HCT116 (cell line): Measurements from ENCODE around the gene EYA2. TPM values are rescaled to one million over a fixed set of nuclear protein-coding genes. Genes with fewer than 3 reads are reported as not detected.

Experiments
- ATAC-seq: fragments of 200-7000 bp; cut with Tn5 transposase; 2 replicates; pipeline ENCODE4 v1.9.1; 2020; ENCODE audit warnings: mild to moderate bottlenecking, moderate library complexity
- BruUV-seq: library from RNA; stranded (reverse); fragments of 400-500 nt; replicated peaks from 2 replicates; lab custom pipeline; 2021; lab: Mats Ljungman, UMichigan
- CTCF ChIA-PET: fragments of 300-600 bp; sonication (Branson Sonifier 250); formaldehyde crosslinking; loops from one replicate; lab custom pipeline; 2021; ENCODE audit warnings: antibody characterized with exemption; lab: Charles Lee
- POLR2A ChIA-PET: fragments of 300-600, 350-600 bp; sonication (Branson Sonifier 250); formaldehyde crosslinking; loops from one replicate; lab custom pipeline; 2021; ENCODE audit warnings: antibody characterized with exemption; lab: Charles Lee
- RAD21 ChIA-PET, 2 experiments: fragments of 300-600 bp; sonication (Branson Sonifier 250); formaldehyde crosslinking; loops; one replicate each; lab custom pipeline; 2023; ENCODE audit warnings: low total read pairs in 2 of 2; ENCODE audit not compliant: uncharacterized antibody in 2 of 2, unreplicated experiment in 2 of 2, low non-redundant PET in 1 of 2; lab: Charles Lee
- DNase-seq: peaks from one replicate; pipeline ENCODE4 v3.0.0-alpha.2; 2010; ENCODE audit warnings: low read depth, low spot score
- H2AFZ ChIP-seq: fragments of 200-600 bp; shearing (Covaris generic), sonication (generic); 2 replicates; pipeline ENCODE4 v1.6.1; 2017; ENCODE audit warnings: low read depth, mixed run types, mixed read lengths, antibody characterized with exemption, low read length; ENCODE audit not compliant: poor library complexity, severe bottlenecking
- H3K27ac ChIP-seq: 2 replicates; pipeline ENCODE4 v1.5.1; 2012; ENCODE audit warnings: low read depth, low read length
- H3K27me3 ChIP-seq: fragments of 200-600 bp; sonication (generic); 2 replicates; pipeline ENCODE4 v1.6.1; 2016; ENCODE audit warnings: mixed run types, low read length, mixed read lengths; ENCODE audit not compliant: insufficient read depth
- H3K36me3 ChIP-seq, 2 experiments: fragments of 200-500 bp in 1 of 2; fragments of 200-600 bp in 1 of 2; sonication (Bioruptor generic) in 1 of 2; sonication (generic) in 1 of 2; 2 replicates each; pipeline versions ENCODE4 v1.5.1 to v1.6.1; 2014 to 2016; ENCODE audit warnings: low read length in 2 of 2, inconsistent platforms in 1 of 2, mixed read lengths in 1 of 2, mixed run types in 1 of 2; ENCODE audit not compliant: insufficient read depth in 2 of 2, control insufficient read depth in 1 of 2
- H3K4me1 ChIP-seq, 2 experiments: fragments of 200-600 bp in 1 of 2; sonication (generic) in 1 of 2; 2 replicates each; pipeline versions ENCODE4 v1.5.1 to v1.6.1; 2012 to 2017; ENCODE audit warnings: low read length in 2 of 2, inconsistent platforms in 1 of 2, mild to moderate bottlenecking in 1 of 2, mixed read lengths in 1 of 2, mixed run types in 1 of 2, moderate library complexity in 1 of 2; ENCODE audit not compliant: insufficient read depth in 2 of 2, control insufficient read depth in 1 of 2
- H3K4me2 ChIP-seq: fragments of 200-600 bp; sonication (generic); 2 replicates; pipeline ENCODE4 v1.6.1; 2017; ENCODE audit warnings: mixed run types, low read length, mixed read lengths
- H3K4me3 ChIP-seq, 2 experiments: fragments of 200-600 bp in 1 of 2; sonication (generic) in 1 of 2; replicated peaks in 1 of 2; 2 replicates each; pipeline ENCODE4 v1.5.1; 2011 to 2016; ENCODE audit warnings: low read length in 2 of 2, control low read depth in 1 of 2, low read depth in 1 of 2, mild to moderate bottlenecking in 1 of 2, mixed read lengths in 1 of 2, mixed run types in 1 of 2
- H3K79me2 ChIP-seq: fragments of 200-600 bp; sonication (generic); 2 replicates; pipeline ENCODE4 v1.6.1; 2017; ENCODE audit warnings: mild to moderate bottlenecking, mixed run types, low read length, moderate library complexity, mixed read lengths; ENCODE audit not compliant: insufficient read depth
- H3K9ac ChIP-seq: fragments of 200-600 bp; sonication (generic); 2 replicates; pipeline ENCODE4 v1.6.1; 2016; ENCODE audit warnings: low read length, mixed read lengths
- H3K9me2 ChIP-seq: fragments of 200-600 bp; sonication (generic), shearing (Covaris generic); 2 replicates; pipeline ENCODE4 v1.6.1; 2017; ENCODE audit warnings: mixed run types, mild to moderate bottlenecking, moderate library complexity; ENCODE audit not compliant: insufficient read depth
- H3K9me3 ChIP-seq, 2 experiments: fragments of 200-500 bp in 1 of 2; fragments of 200-600 bp in 1 of 2; sonication (Bioruptor generic) in 1 of 2; sonication (generic) in 1 of 2; 2 replicates each; pipeline ENCODE4 v1.6.1; 2014 to 2017; ENCODE audit warnings: low read length in 2 of 2, mixed read lengths in 2 of 2, inconsistent platforms in 1 of 2, low read depth in 1 of 2, mild to moderate bottlenecking in 1 of 2, mixed run types in 1 of 2, moderate library complexity in 1 of 2; ENCODE audit not compliant: control insufficient read depth in 1 of 2, insufficient read depth in 1 of 2
- H4K20me1 ChIP-seq: fragments of 200-600 bp; sonication (generic), shearing (Covaris generic); 2 replicates; pipeline ENCODE4 v1.6.1; 2017; ENCODE audit warnings: mixed run types, mild to moderate bottlenecking, moderate library complexity; ENCODE audit not compliant: insufficient read depth
- EGR1 ChIP-seq: IDR thresholded peaks from 2 replicates; pipeline ENCODE4 v1.6.1; 2012; ENCODE audit warnings: low read depth
- EZH2phosphoT487 ChIP-seq: fragments of 200-600 bp; IDR thresholded peaks from 2 replicates; pipeline ENCODE4 v1.6.1; 2018; ENCODE audit warnings: antibody characterized with exemption, borderline replicate concordance
- POLR2A ChIP-seq: IDR thresholded peaks from 2 replicates; pipeline ENCODE4 v1.7.0; 2011; ENCODE audit warnings: borderline replicate concordance; ENCODE audit not compliant: insufficient read depth, insufficient read length; ENCODE audit errors: extremely low read depth
- SIN3A ChIP-seq: IDR thresholded peaks from 2 replicates; pipeline ENCODE4 v1.6.1; 2012; ENCODE audit warnings: low read depth
- ZBTB33 ChIP-seq: IDR thresholded peaks from 2 replicates; pipeline ENCODE4 v1.6.1; 2011; ENCODE audit warnings: mild to moderate bottlenecking, low read length, moderate library complexity; ENCODE audit not compliant: insufficient replicate concordance; ENCODE audit errors: extremely low read depth
- ZFX ChIP-seq: fragments of 450-650 bp; IDR thresholded peaks from 2 replicates; pipeline ENCODE4 v1.6.1; 2017
- intact Hi-C: fragments of 100-400 bp; cut with micrococcal nuclease; formaldehyde crosslinking; loops from 2 replicates; pipeline ENCODE4 v1.10.0; 2022
- total RNA-seq: library from RNA; stranded (reverse); gene quantifications from one replicate; pipeline ENCODE4 v1.2.1, GENCODE V29; 2021; ENCODE audit not compliant: unreplicated experiment
- TF ChIP-seq, protein P1 (sequence below): IDR thresholded peaks from 2 replicates; pipeline ENCODE4 v1.6.1; 2012

EYA2 gene
- total RNA-seq, 1 experiment from 2014 or later = not detected

DNA sequence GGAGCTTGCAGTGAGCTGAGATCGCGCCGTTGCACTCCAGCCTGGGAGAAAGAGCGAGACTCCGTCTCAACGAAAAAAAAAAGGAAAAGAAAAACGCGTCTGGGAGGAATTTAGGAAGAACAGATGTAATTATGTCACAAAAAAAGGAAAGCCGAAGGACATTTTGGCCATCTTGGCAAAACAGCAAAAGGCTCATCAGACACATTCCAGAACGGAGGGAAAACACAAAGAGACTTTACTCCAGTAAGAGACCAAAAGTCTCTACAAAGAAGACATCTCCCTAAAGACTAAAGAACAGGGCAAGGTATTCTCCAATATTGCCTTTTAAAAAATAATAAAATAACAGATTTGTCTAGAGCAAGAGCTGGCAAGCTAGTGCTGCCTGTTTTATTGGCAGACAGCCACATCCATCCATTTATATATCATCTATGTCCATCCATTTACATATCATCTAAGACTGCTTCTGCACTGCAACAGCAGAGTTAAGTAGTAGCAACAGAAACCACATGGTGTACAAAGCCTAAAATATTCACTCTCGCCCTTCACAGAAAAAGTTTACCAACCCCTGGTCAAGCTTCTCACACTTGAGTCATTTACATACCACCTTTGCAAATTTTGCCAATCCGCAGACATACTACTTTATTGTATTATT, 328.0 kb downstream of the EYA2 start:
- BruUV-seq = no TSS peak

More for the DNA sequence above, 328.0 kb downstream of the EYA2 start:
- H3K79me2 ChIP-seq = 0 out of 2 replicates have a peak, but pooled peaks cover 4% of the 10 kb centered on the region
- TF ChIP-seq ZFX (no peak), EZH2phosphoT487 (no peak), SIN3A (no peak), EGR1 (no peak), ZBTB33 (no peak), POLR2A (no peak)
- TF ChIP-seq, protein P1, sequence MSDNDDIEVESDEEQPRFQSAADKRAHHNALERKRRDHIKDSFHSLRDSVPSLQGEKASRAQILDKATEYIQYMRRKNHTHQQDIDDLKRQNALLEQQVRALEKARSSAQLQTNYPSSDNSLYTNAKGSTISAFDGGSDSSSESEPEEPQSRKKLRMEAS = no peak
- H4K20me1 ChIP-seq = no peaks in the 10 kb centered on the region
- H3K9me3 ChIP-seq = no peaks in the 10 kb centered on the region
- CTCF ChIA-PET = interaction anchor here (1.7 to 2.5 kb wide), 3 partner anchors 16 to 161 kb away, joined by 5 to 9 read pairs (median 6); no protein-coding TSS in a partner anchor
- POLR2A ChIA-PET = no interaction called here
- DNase-seq (no peak), ATAC-seq (no peak)
- no peak overlapping the region for H3K4me2 ChIP-seq
- H3K36me3 ChIP-seq = peaks cover 24 to 48% of the 10 kb centered on the region in 2 experiments
- no peaks in the 10 kb centered on the region for H3K27me3 ChIP-seq
- no peak overlapping the region for H2AFZ ChIP-seq
- H3K4me3 ChIP-seq = no peak overlapping the region
- RAD21 ChIA-PET = no interaction called here
- intact Hi-C loops = no loop called here
- no peak overlapping the region for H3K9ac ChIP-seq
- no peaks in the 10 kb centered on the region for H3K9me2 ChIP-seq
- no peaks in the 10 kb centered on the region for H3K4me1 ChIP-seq
- H3K27ac ChIP-seq = no peak overlapping the region
